K562 (cell line): Measurements from ENCODE around the gene DUSP16.

ENCODE experiments used
- ATF2 ChIP-seq: sonication (generic); formaldehyde crosslinking; IDR thresholded peaks from 2 replicates; pipeline ENCODE4 v1.8.1; 2022; ENCODE audit warnings: missing genetic modification reagents
- BRF2 ChIP-seq: IDR thresholded peaks from 3 replicates; pipeline ENCODE4 v1.6.1; 2011; ENCODE audit warnings: borderline replicate concordance, mild to moderate bottlenecking; ENCODE audit not compliant: insufficient read length, insufficient read depth
- CTCF ChIP-seq, 3 experiments: IDR thresholded peaks in 2 of 3; conservative IDR thresholded peaks in 1 of 3; 2 replicates each; pipeline ENCODE4 v1.5.1; 2011 to 2012; ENCODE audit warnings: low read length in 3 of 3, mild to moderate bottlenecking in 3 of 3, control low read depth in 2 of 3, improper control_type of control experiment in 1 of 3, inconsistent platforms in 1 of 3, low read depth in 1 of 3, mixed read lengths in 1 of 3, moderate library complexity in 1 of 3; ENCODE audit not compliant: insufficient read depth in 2 of 3
- MEF2D ChIP-seq: conservative IDR thresholded peaks from 2 replicates; pipeline ENCODE4 v1.6.1; 2016; ENCODE audit warnings: low read depth, missing genetic modification characterization, missing compliant biosample characterization
- MTA1 ChIP-seq: fragments of 450-650 bp; IDR thresholded peaks from 2 replicates; pipeline ENCODE4 v1.6.1; 2017; ENCODE audit warnings: borderline replicate concordance
- NR2C2 ChIP-seq, 2 experiments: fragments of 200-800 bp in 1 of 2; sonication (Bioruptor generic) in 1 of 2; sonication (generic) in 1 of 2; formaldehyde crosslinking in 1 of 2; IDR thresholded peaks; 2 replicates each; pipeline versions ENCODE4 v1.6.1 to v1.8.0; 2016 to 2022; ENCODE audit warnings: mild to moderate bottlenecking in 1 of 2, missing compliant biosample characterization in 1 of 2, missing genetic modification characterization in 1 of 2, missing genetic modification reagents in 1 of 2
- RBM39 ChIP-seq: fragments of 200-400 bp; formaldehyde crosslinking; optimal IDR thresholded peaks from 2 replicates; pipeline ENCODE3; 2018; ENCODE audit warnings: low read depth, low read length
- TARDBP ChIP-seq: fragments of 450-650 bp; IDR thresholded peaks from 2 replicates; pipeline ENCODE4 v1.6.1; 2016
- ZNF449 ChIP-seq: fragments of 250-450 bp; sonication (Bioruptor Pico); IDR thresholded peaks from 2 replicates; pipeline ENCODE4 v1.8.0; 2022; ENCODE audit warnings: moderate library complexity, mild to moderate bottlenecking, inconsistent platforms
- TF ChIP-seq, protein P1 (sequence below): sonication (generic); formaldehyde crosslinking; IDR thresholded peaks from 2 replicates; pipeline ENCODE4 v1.8.1; 2023; ENCODE audit warnings: mild to moderate bottlenecking, missing genetic modification reagents, moderate library complexity

DNA sequence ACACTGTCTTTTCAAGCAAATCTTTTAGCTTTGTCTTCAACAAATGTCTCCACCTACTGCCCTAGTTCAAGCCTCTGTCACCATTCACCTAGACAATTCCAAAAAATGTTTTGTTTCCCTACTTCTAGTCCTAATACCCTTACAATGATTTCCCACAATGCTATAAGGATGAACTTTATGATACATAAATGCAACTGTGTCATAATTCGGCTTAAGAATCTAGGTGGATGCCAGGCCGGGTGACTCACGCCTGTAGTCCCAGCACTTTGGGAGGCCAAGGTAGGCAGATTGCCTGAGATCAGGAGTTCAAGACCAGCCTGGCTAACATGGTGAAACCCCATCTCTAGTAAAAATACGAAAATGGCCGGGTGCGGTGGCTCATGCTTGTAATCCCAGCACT is 28.3 kb upstream of the DUSP16 start:
- TF ChIP-seq MEF2D (tag) (no peak), BRF2 (no peak), MTA1 (no peak), TARDBP (no peak), ATF2 (no peak), NR2C2 (CRISPR knock-in tag; IDR thresholded peaks at IDR 0.05) (no peak), NR2C2 (tag; IDR thresholded peaks at IDR 0.05) (no peak), ZNF449 (CRISPR knock-in tag) (no peak), RBM39 (no peak), CTCF (IDR thresholded peaks at IDR 0.05 in 2 of 3, conservative IDR thresholded peaks at IDR 0.05 in 1 of 3; ENCODE audit: insufficient read depth in 2 of 3, low read depth in 1 of 3, low read length in 3 of 3) (no peak)
- TF ChIP-seq, protein P1, sequence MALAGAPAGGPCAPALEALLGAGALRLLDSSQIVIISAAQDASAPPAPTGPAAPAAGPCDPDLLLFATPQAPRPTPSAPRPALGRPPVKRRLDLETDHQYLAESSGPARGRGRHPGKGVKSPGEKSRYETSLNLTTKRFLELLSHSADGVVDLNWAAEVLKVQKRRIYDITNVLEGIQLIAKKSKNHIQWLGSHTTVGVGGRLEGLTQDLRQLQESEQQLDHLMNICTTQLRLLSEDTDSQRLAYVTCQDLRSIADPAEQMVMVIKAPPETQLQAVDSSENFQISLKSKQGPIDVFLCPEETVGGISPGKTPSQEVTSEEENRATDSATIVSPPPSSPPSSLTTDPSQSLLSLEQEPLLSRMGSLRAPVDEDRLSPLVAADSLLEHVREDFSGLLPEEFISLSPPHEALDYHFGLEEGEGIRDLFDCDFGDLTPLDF (CRISPR knock-in tag) = no peak
